Osteoblast (primary cell): ENCODE data around the gene NETO2. TPM values are rescaled to one million over a fixed set of nuclear protein-coding genes. Genes with fewer than 3 reads are reported as not detected.
"Not testable (repeated sequence)": the region's sequence is repeated elsewhere in the genome, so short reads cannot be mapped to it uniquely, and the experiment has no call there.

Source experiments
- DNase-seq: peaks from one replicate; pipeline ENCODE4 v3.0.0; 2011; ENCODE audit warnings: low spot score, mixed read lengths; ENCODE audit not compliant: insufficient read length; ENCODE audit errors: missing footprints
- H2AFZ ChIP-seq: 2 replicates; pipeline ENCODE4 v1.6.0; 2011; ENCODE audit warnings: mild to moderate bottlenecking, low read length
- H3K27ac ChIP-seq: 2 replicates; pipeline ENCODE4 v1.5.1; 2011; ENCODE audit warnings: mild to moderate bottlenecking, low read depth, low read length, moderate library complexity
- H3K27me3 ChIP-seq: 2 replicates; pipeline ENCODE4 v1.6.0; 2012; ENCODE audit warnings: mild to moderate bottlenecking, control low read depth, inconsistent platforms, low read length, moderate library complexity; ENCODE audit not compliant: insufficient read depth
- H3K36me3 ChIP-seq: 2 replicates; pipeline ENCODE4 v1.5.1; 2011; ENCODE audit warnings: mild to moderate bottlenecking, low read length, control low read depth, moderate library complexity; ENCODE audit not compliant: insufficient read depth
- H3K4me1 ChIP-seq: 2 replicates; pipeline ENCODE4 v1.5.1; 2011; ENCODE audit warnings: mild to moderate bottlenecking, low read length, control low read depth, moderate library complexity; ENCODE audit not compliant: insufficient read depth
- H3K4me2 ChIP-seq: 2 replicates; pipeline ENCODE4 v1.6.0; 2011; ENCODE audit warnings: mild to moderate bottlenecking, low read length; ENCODE audit not compliant: insufficient read depth
- H3K4me3 ChIP-seq: fragments of 200-600 bp; sonication (generic); 3 replicates; pipeline ENCODE4 v1.5.1; 2012; ENCODE audit warnings: mild to moderate bottlenecking, low read length, inconsistent platforms; ENCODE audit not compliant: insufficient read depth
- H3K79me2 ChIP-seq: 2 replicates; pipeline ENCODE4 v1.6.0; 2012; ENCODE audit warnings: mild to moderate bottlenecking, low read length, control low read depth, inconsistent platforms; ENCODE audit not compliant: insufficient read depth
- H3K9me3 ChIP-seq: 2 replicates; pipeline ENCODE4 v1.5.1; 2011; ENCODE audit warnings: low read depth, low read length, control low read depth
- H4K20me1 ChIP-seq: 2 replicates; pipeline ENCODE4 v1.6.0; 2012; ENCODE audit warnings: mild to moderate bottlenecking, low read length, control low read depth; ENCODE audit not compliant: insufficient read depth
- total RNA-seq: library from RNA; depleted of rRNA; stranded (reverse); fragments of >200 nt; gene quantifications from 2 replicates; pipeline ENCODE4 v1.2.3, GENCODE V29; 2012
- TF ChIP-seq, protein P1 (sequence below): IDR thresholded peaks from 2 replicates; pipeline ENCODE4 v1.5.1; 2011; ENCODE audit warnings: mild to moderate bottlenecking, low read depth, low read length, moderate library complexity; ENCODE audit errors: extremely low read depth

Gene NETO2
- total RNA-seq, 1 donor, result 5.8 TPM

DNA sequence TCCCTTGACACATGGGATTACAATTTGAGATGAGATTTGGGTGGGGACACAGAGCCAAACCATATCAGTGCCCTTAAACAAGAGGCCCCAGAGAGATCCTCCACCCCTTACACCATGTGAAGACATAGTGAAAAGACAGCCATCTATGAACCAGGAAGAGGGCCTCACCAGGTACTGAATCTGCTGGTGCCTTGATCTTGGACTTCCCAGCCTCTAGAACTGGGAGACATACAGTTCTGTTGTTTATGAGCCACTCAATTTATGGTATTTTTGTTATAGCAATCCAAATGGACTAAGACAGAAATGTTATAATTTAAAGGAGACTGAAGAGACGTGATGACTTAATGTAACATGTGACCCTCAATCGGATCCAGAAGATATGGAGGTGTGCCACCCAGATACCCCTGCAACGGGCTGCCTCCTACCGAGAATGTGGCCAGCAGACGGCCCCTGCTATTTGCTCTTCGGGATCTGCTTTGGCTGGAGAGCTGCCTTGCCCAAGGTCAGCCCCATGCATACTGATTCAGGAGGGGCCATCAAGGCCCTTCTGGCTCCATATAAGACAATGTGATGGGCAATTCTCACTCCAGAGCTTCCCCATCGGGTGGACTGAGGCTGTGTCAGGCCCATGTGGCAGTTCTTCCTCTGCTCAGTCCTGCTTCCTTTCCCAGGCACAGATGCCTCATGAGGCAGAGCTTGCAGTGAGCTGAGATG, 80.6 kb downstream of the NETO2 start:
- Histone ChIP-seq H3K9me3 (no peaks in the 10 kb centered on the region), H3K27me3 (no peaks in the 10 kb centered on the region), H3K4me1 (no peaks in the 10 kb centered on the region), H3K79me2 (no peaks in the 10 kb centered on the region), H3K27ac (no peak overlapping the region), H3K4me2 (no peak overlapping the region), H4K20me1 (no peaks in the 10 kb centered on the region), H2AFZ (no peak overlapping the region), H3K36me3 (no peaks in the 10 kb centered on the region), H3K4me3 (no peak overlapping the region)
- TF ChIP-seq, protein P1, sequence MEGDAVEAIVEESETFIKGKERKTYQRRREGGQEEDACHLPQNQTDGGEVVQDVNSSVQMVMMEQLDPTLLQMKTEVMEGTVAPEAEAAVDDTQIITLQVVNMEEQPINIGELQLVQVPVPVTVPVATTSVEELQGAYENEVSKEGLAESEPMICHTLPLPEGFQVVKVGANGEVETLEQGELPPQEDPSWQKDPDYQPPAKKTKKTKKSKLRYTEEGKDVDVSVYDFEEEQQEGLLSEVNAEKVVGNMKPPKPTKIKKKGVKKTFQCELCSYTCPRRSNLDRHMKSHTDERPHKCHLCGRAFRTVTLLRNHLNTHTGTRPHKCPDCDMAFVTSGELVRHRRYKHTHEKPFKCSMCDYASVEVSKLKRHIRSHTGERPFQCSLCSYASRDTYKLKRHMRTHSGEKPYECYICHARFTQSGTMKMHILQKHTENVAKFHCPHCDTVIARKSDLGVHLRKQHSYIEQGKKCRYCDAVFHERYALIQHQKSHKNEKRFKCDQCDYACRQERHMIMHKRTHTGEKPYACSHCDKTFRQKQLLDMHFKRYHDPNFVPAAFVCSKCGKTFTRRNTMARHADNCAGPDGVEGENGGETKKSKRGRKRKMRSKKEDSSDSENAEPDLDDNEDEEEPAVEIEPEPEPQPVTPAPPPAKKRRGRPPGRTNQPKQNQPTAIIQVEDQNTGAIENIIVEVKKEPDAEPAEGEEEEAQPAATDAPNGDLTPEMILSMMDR, result no peak
- DNase-seq, result no peak

DNA sequence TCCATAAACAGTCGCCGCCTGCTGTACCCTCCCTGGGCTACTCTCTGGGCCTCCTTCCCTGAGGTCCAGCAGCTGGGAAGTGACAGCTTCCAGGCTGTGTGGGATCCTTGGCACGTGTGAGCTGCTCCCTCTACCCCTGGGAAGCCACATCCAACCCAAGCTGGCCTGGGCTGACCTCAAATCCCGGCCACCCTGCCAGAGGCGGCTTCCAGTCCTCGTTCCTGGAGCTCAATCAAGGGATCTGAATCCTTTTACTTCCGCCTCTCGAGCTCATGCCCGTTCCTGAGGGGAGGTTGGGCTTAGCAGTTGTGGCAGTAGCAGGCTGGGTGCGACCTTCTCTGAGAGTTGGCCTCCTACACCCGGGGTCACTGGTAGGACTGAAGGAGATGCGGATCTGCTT, 82.5 kb downstream of the NETO2 start:
- H2AFZ ChIP-seq, result no peak overlapping the region
- no peak for DNase-seq
- H3K27ac ChIP-seq, result no peak overlapping the region

DNA sequence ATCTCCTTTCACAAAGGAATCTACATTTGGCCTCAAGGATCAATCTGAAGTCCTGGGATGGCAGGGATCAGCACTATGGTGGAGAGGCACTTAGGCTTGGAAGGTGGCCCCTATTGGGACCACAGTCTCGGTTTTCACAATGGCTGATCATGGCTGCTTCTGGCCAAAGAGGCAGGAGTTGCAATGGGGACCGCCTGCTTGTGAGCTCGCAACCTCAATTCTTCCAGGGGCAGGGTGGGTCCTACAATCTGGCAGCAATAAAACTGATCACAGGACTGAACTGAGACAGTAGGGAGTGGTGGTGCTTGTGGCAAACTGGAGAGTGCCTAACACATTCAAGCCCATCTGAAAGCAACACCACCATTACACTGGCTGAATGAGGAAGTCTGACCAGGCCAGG, 83.1 kb downstream of the NETO2 start:
- no peak for DNase-seq
- Histone ChIP-seq H3K36me3 (no peaks in the 10 kb centered on the region), H3K4me1 (no peaks in the 10 kb centered on the region), H3K27me3 (no peaks in the 10 kb centered on the region), H3K4me3 (no peak overlapping the region), H3K79me2 (no peaks in the 10 kb centered on the region), H3K27ac (no peak overlapping the region), H4K20me1 (no peaks in the 10 kb centered on the region), H3K9me3 (no peaks in the 10 kb centered on the region), H2AFZ (no peak overlapping the region), H3K4me2 (no peak overlapping the region)
- TF ChIP-seq, protein P1, result no peak

More for the DNA sequence above, 82.5 kb downstream of the NETO2 start:
- Histone ChIP-seq H3K4me3 (no peak overlapping the region), H3K79me2 (no peaks in the 10 kb centered on the region), H3K9me3 (no peaks in the 10 kb centered on the region), H3K4me1 (no peaks in the 10 kb centered on the region), H3K36me3 (no peaks in the 10 kb centered on the region), H4K20me1 (no peaks in the 10 kb centered on the region), H3K27me3 (no peaks in the 10 kb centered on the region), H3K4me2 (no peak overlapping the region)
- TF ChIP-seq, protein P1, result no peak

DNA sequence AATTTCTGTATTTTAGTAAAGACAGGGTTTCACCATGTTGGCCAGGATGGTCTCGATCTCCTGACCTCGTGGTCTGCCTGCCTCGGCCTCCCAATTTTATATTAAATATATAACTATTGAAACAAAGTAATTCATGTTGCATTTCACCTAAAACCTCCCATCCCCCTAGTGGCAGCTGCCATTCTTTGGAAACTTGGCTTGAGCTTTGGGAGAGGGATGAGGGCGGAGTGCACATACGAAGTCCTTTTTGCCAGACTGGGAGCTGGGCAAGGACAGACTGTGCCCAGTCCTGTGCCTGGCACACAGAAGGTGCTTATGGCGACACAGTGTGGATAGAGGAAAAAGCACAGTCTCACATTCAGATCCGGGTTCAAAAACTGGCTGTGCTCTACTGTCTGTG, 83.8 kb downstream of the NETO2 start:
- Histone ChIP-seq H2AFZ (no peak overlapping the region), H3K9me3 (no peaks in the 10 kb centered on the region), H3K4me3 (no peak overlapping the region), H3K27me3 (no peaks in the 10 kb centered on the region), H3K36me3 (no peaks in the 10 kb centered on the region), H3K79me2 (no peaks in the 10 kb centered on the region), H4K20me1 (no peaks in the 10 kb centered on the region), H3K4me2 (no peak overlapping the region), H3K4me1 (no peaks in the 10 kb centered on the region), H3K27ac (no peak overlapping the region)
- TF ChIP-seq, protein P1, result no peak
- peak; percentile 64 for DNase-seq

- not testable (repeated sequence) for H3K27ac ChIP-seq, DNase-seq, H3K9me3 ChIP-seq
Observed at GRCh38 chr16:47059130-47059529, 84.6 kb downstream of the NETO2 start.

More at GRCh38 chr16:47059130-47059529, 84.6 kb downstream of the NETO2 start:
- H3K79me2 ChIP-seq, H3K36me3 ChIP-seq, H3K4me3 ChIP-seq, H3K4me1 ChIP-seq, H3K27me3 ChIP-seq, H3K4me2 ChIP-seq, H4K20me1 ChIP-seq, H2AFZ ChIP-seq: not testable (repeated sequence)
